ENCODE results near the gene DPPA5. TPM values are rescaled to one million over a fixed set of nuclear protein-coding genes. Genes with fewer than 3 reads are reported as not detected.

The DPPA5 gene
- total and polyA plus RNA-seq, 9 of the 15 experiments (the other 6 are each of a cell fraction or from before 2014, with no cell fraction given): not detected

GRCh38 chr6:73309785-73310502 is 44.1 kb downstream of the DPPA5 start (continued):
- TF ChIP-seq CREB1 (IDR thresholded peaks at IDR 0.05) (no peak), CREB1 (CRISPR knock-in tag; IDR thresholded peaks at IDR 0.05) (no peak), C11orf30 (IDR thresholded peaks at IDR 0.05; ENCODE audit: low read depth) (no peak), MBD2 (IDR thresholded peaks at IDR 0.05; ENCODE audit: borderline replicate concordance, low read depth) (no peak), ZFX (CRISPR knock-in tag; IDR thresholded peaks at IDR 0.05) (peak; percentile 89), NR2C1 (IDR thresholded peaks at IDR 0.05) (no peak), NR2C1 (tag; IDR thresholded peaks at IDR 0.05) (no peak), ZBTB49 (CRISPR knock-in tag; IDR thresholded peaks at IDR 0.05; ENCODE audit: borderline replicate concordance) (no peak), KAT7 (CRISPR knock-in tag; IDR thresholded peaks at IDR 0.05; ENCODE audit: borderline replicate concordance) (no peak), HOMEZ (CRISPR knock-in tag; IDR thresholded peaks at IDR 0.05) (no peak), ZBTB34 (CRISPR knock-in tag; IDR thresholded peaks at IDR 0.05) (no peak), MYC (IDR thresholded peaks at IDR 0.05; ENCODE audit: low read depth, low read length) (peak; percentile 33), MYC (CRISPR knock-in tag; IDR thresholded peaks at IDR 0.05; ENCODE audit: borderline replicate concordance, low read depth) (no peak), ADNP (tag; IDR thresholded peaks at IDR 0.05) (no peak), XRCC5 (IDR thresholded peaks at IDR 0.05; ENCODE audit: low read depth, low read length) (peak; percentile 59; the same call in 1 of the 2 replicates), ZNF75A (CRISPR knock-in tag; IDR thresholded peaks at IDR 0.05) (no peak), BRF2 (IDR thresholded peaks at IDR 0.05; ENCODE audit: borderline replicate concordance, insufficient read depth, insufficient read length) (no peak), CEBPG (CRISPR knock-in tag; IDR thresholded peaks at IDR 0.05) (no peak), CEBPG (tag; conservative IDR thresholded peaks at IDR 0.05 in 1 of 2, IDR thresholded peaks at IDR 0.05 in 1 of 2) (no peak), TCF7 (IDR thresholded peaks at IDR 0.05; ENCODE audit: borderline replicate concordance) (no peak), PTTG1 (tag; IDR thresholded peaks at IDR 0.05; ENCODE audit: low read depth) (no peak), NBN (IDR thresholded peaks at IDR 0.05; ENCODE audit: low read depth) (peak; percentile 57; the same call in 1 of the 2 replicates), ZKSCAN3 (CRISPR knock-in tag; IDR thresholded peaks at IDR 0.05) (no peak), ZNF165 (CRISPR knock-in tag; IDR thresholded peaks at IDR 0.05; ENCODE audit: borderline replicate concordance) (no peak)

All from K562 (cell line).